H1 (cell line): Measurements from ENCODE around the gene ST6GALNAC3. TPM values are rescaled to one million over a fixed set of nuclear protein-coding genes. Genes with fewer than 3 reads are reported as not detected.

Source experiments
- CTCF ChIA-PET: fragments of 300-600 bp; sonication (Branson Sonifier 250); formaldehyde crosslinking; loops from one replicate; lab custom pipeline; 2021; ENCODE audit not compliant: partially characterized antibody; lab: Charles Lee
- POLR2A ChIA-PET: fragments of 300-600 bp; sonication (Branson Sonifier 250); formaldehyde crosslinking; loops from one replicate; lab custom pipeline; 2021; ENCODE audit warnings: inconsistent platforms; ENCODE audit not compliant: partially characterized antibody; lab: Charles Lee
- DNase-seq, 2 experiments: peaks; one replicate each; pipeline versions ENCODE4 v3.0.0 to v3.0.0-alpha.2; 2010 to 2022; ENCODE audit warnings: low spot score in 2 of 2, low read depth in 1 of 2, mixed read lengths in 1 of 2
- FAIRE-seq: peaks from 2 replicates; lab custom pipeline; 2011; peaks lifted over from hg19 to GRCh38; lab: Jason Lieb, UNC
- H2AFZ ChIP-seq: 2 replicates; pipeline ENCODE4 v1.8.1; 2012; ENCODE audit warnings: low read length, inconsistent platforms
- H2AK5ac ChIP-seq: 2 replicates; pipeline ENCODE4 v1.6.1; 2013; ENCODE audit warnings: low read depth, low read length
- H2BK120ac ChIP-seq: replicated peaks from 2 replicates; pipeline ENCODE3; 2013; ENCODE audit warnings: low read depth, low read length, inconsistent platforms
- H2BK12ac ChIP-seq: 2 replicates; pipeline ENCODE4 v1.6.1; 2013; ENCODE audit warnings: low read depth, low read length
- H2BK15ac ChIP-seq: 2 replicates; pipeline ENCODE4 v1.6.1; 2013; ENCODE audit warnings: low read length
- H2BK20ac ChIP-seq: 2 replicates; pipeline ENCODE4 v1.6.1; 2013; ENCODE audit warnings: low read length
- H2BK5ac ChIP-seq: 2 replicates; pipeline ENCODE4 v1.6.1; 2013; ENCODE audit warnings: low read depth, low read length
- H3K14ac ChIP-seq: 2 replicates; pipeline ENCODE4 v1.6.1; 2013; ENCODE audit warnings: inconsistent platforms; ENCODE audit not compliant: insufficient read length
- H3K18ac ChIP-seq: 2 replicates; pipeline ENCODE4 v1.6.1; 2013; ENCODE audit warnings: low read length; ENCODE audit errors: extremely low read depth
- H3K23ac ChIP-seq: 2 replicates; pipeline ENCODE4 v1.6.1; 2013; ENCODE audit warnings: inconsistent platforms; ENCODE audit not compliant: insufficient read length
- H3K23me2 ChIP-seq: 2 replicates; pipeline ENCODE4 v1.6.1; 2013; ENCODE audit warnings: low read depth, low read length
- H3K27ac ChIP-seq: 2 replicates; pipeline ENCODE4 v1.6.1; 2011; ENCODE audit warnings: low read depth, low read length, inconsistent platforms
- H3K27me3 ChIP-seq, 4 experiments: replicated peaks in 1 of 4; 1 replicate in 1 of 4; 2 replicates in 3 of 4; pipeline versions ENCODE4 v1.6.1 to v1.8.1; 2011 to 2013; ENCODE audit warnings: low read length in 3 of 4, mild to moderate bottlenecking in 3 of 4, inconsistent platforms in 2 of 4, mixed read lengths in 2 of 4, moderate library complexity in 1 of 4; ENCODE audit not compliant: control insufficient read depth in 3 of 4, insufficient read depth in 3 of 4; ENCODE audit errors: extremely low read depth in 1 of 4
- H3K36me3 ChIP-seq, 4 experiments: 2 replicates each; pipeline versions ENCODE4 v1.6.1 to v1.8.1; 2011 to 2013; ENCODE audit warnings: mild to moderate bottlenecking in 4 of 4, low read length in 3 of 4, moderate library complexity in 2 of 4, control low read depth in 1 of 4, inconsistent platforms in 1 of 4; ENCODE audit not compliant: insufficient read depth in 4 of 4, control insufficient read depth in 2 of 4
- H3K4ac ChIP-seq: replicated peaks from 2 replicates; pipeline ENCODE3; 2013; ENCODE audit warnings: low read length, low read depth, mixed read lengths, inconsistent platforms; ENCODE audit not compliant: insufficient read length
- H3K4me1 ChIP-seq, 4 experiments: replicated peaks in 1 of 4; 1 replicate in 1 of 4; 2 replicates in 3 of 4; pipeline versions ENCODE4 v1.6.1 to v1.8.1; 2011 to 2013; ENCODE audit warnings: low read length in 3 of 4, inconsistent platforms in 2 of 4, mixed read lengths in 1 of 4; ENCODE audit not compliant: insufficient read depth in 4 of 4, control insufficient read depth in 3 of 4
- H3K4me2 ChIP-seq, 2 experiments: 2 replicates each; pipeline versions ENCODE4 v1.6.1 to v1.8.1; 2011 to 2013; ENCODE audit warnings: low read depth in 2 of 2, low read length in 2 of 2, control low read depth in 1 of 2, inconsistent platforms in 1 of 2, mild to moderate bottlenecking in 1 of 2; ENCODE audit not compliant: insufficient read depth in 1 of 2
- H3K4me3 ChIP-seq, 4 experiments: fragments of 200-600, 300-600 bp in 1 of 4; sonication (generic), shearing (Covaris generic), sonication (Bioruptor Twin) in 1 of 4; 2 replicates each; pipeline versions ENCODE4 v1.5.1 to v1.8.1; 2011 to 2016; ENCODE audit warnings: low read length in 4 of 4, low read depth in 3 of 4, control low read depth in 2 of 4, inconsistent platforms in 2 of 4, mild to moderate bottlenecking in 2 of 4, mixed read lengths in 1 of 4, moderate library complexity in 1 of 4; ENCODE audit not compliant: insufficient read depth in 2 of 4; ENCODE audit errors: extremely low read depth in 1 of 4
- H3K56ac ChIP-seq: replicated peaks from 2 replicates; pipeline ENCODE3; 2013; ENCODE audit warnings: low read depth, mild to moderate bottlenecking, mixed read lengths, low read length, inconsistent platforms; ENCODE audit not compliant: insufficient read length
- H3K79me1 ChIP-seq: 2 replicates; pipeline ENCODE4 v1.6.1; 2013; ENCODE audit warnings: low read depth, low read length, control low read depth
- H3K79me2 ChIP-seq, 2 experiments: 2 replicates each; pipeline versions ENCODE4 v1.6.1 to v1.8.1; 2012 to 2013; ENCODE audit warnings: low read length in 2 of 2, mild to moderate bottlenecking in 2 of 2, inconsistent platforms in 1 of 2; ENCODE audit not compliant: insufficient read depth in 2 of 2, control insufficient read depth in 1 of 2
- H3K9ac ChIP-seq, 4 experiments: replicated peaks in 1 of 4; 1 replicate in 1 of 4; 2 replicates in 3 of 4; pipeline versions ENCODE4 v1.6.1 to v1.8.1; 2011 to 2013; ENCODE audit warnings: low read depth in 3 of 4, low read length in 3 of 4, control low read depth in 2 of 4, mild to moderate bottlenecking in 2 of 4, moderate library complexity in 2 of 4, inconsistent platforms in 1 of 4; ENCODE audit errors: extremely low read depth in 1 of 4
- H3K9me3 ChIP-seq, 2 experiments: 2 replicates each; pipeline versions ENCODE4 v1.6.1 to v1.8.1; 2012 to 2013; ENCODE audit warnings: mild to moderate bottlenecking in 2 of 2, moderate library complexity in 2 of 2, control low read depth in 1 of 2, inconsistent platforms in 1 of 2, low read depth in 1 of 2, low read length in 1 of 2, mixed read lengths in 1 of 2; ENCODE audit not compliant: insufficient read depth in 2 of 2
- H4K20me1 ChIP-seq, 2 experiments: replicated peaks in 1 of 2; 2 replicates each; pipeline versions ENCODE3 to v1.8.1; 2011 to 2013; ENCODE audit warnings: inconsistent platforms in 2 of 2, low read length in 2 of 2, mild to moderate bottlenecking in 1 of 2; ENCODE audit not compliant: insufficient read depth in 2 of 2, control insufficient read depth in 1 of 2
- H4K5ac ChIP-seq: 2 replicates; pipeline ENCODE4 v1.6.1; 2013; ENCODE audit warnings: low read length, low read depth, mixed read lengths, inconsistent platforms; ENCODE audit not compliant: insufficient read length
- H4K8ac ChIP-seq: 2 replicates; pipeline ENCODE4 v1.8.0; 2013; ENCODE audit warnings: mild to moderate bottlenecking, moderate library complexity, low read length, inconsistent platforms; ENCODE audit not compliant: insufficient read depth; ENCODE audit errors: extremely low read depth
- H4K91ac ChIP-seq: replicated peaks from 2 replicates; pipeline ENCODE3; 2013; ENCODE audit warnings: low read length, mixed read lengths, inconsistent platforms; ENCODE audit not compliant: insufficient read length
- ATF2 ChIP-seq: IDR thresholded peaks from 2 replicates; pipeline ENCODE4 v1.6.1; 2012; ENCODE audit warnings: low read length, inconsistent platforms
- CBX5 ChIP-seq: fragments of 300-800, 300-1000 bp; sonication (generic); IDR thresholded peaks from 2 replicates; pipeline ENCODE4 v1.7.1; 2016; ENCODE audit warnings: antibody characterized with exemption, low read length, low read depth
- CEBPB ChIP-seq: IDR thresholded peaks from 2 replicates; pipeline ENCODE4 v1.6.1; 2012; ENCODE audit warnings: low read depth, low read length
- EP300 ChIP-seq, 2 experiments: IDR thresholded peaks; 1 replicate in 1 of 2; 2 replicates in 1 of 2; pipeline ENCODE4 v1.6.1; 2011 to 2012; ENCODE audit warnings: low read depth in 2 of 2, low read length in 2 of 2, mild to moderate bottlenecking in 2 of 2, borderline replicate concordance in 1 of 2, inconsistent platforms in 1 of 2, moderate library complexity in 1 of 2
- POLR2A ChIP-seq, 2 experiments: IDR thresholded peaks; 1 replicate in 1 of 2; 2 replicates in 1 of 2; pipeline ENCODE4 v1.6.1; 2011; ENCODE audit warnings: low read depth in 2 of 2, low read length in 2 of 2, mild to moderate bottlenecking in 2 of 2; ENCODE audit errors: control extremely low read depth in 1 of 2
- TEAD4 ChIP-seq: IDR thresholded peaks from 2 replicates; pipeline ENCODE4 v1.6.1; 2012; ENCODE audit warnings: low read depth, low read length, inconsistent platforms, mixed read lengths
- whole genome bisulfite sequencing, 2 experiments: shearing (Covaris generic) in 1 of 2; methylation state at CpG; one replicate each; pipeline versions ENCODE4 v1.1.6 to v1.1.7; 2013 to 2015; ENCODE audit warnings: low lambda C conversion rate in 2 of 2, mixed read lengths in 2 of 2, inconsistent platforms in 1 of 2, low coverage in 1 of 2, missing lambda C conversion rate in 1 of 2; ENCODE audit not compliant: insufficient replicate concordance in 2 of 2, insufficient coverage in 1 of 2, insufficient read length in 1 of 2; ENCODE audit errors: extremely low coverage in 1 of 2, missing lambda C conversion rate in 1 of 2; 5-methylcytosine and 5-hydroxymethylcytosine counted together
- polyA plus RNA-seq, 7 experiments: library from polyadenylated mRNA; depleted of rRNA in 3 of 7; stranded (reverse) in 5 of 7; unstranded in 2 of 7; fragments of >200 nt in 5 of 7; fragments of 200-250 nt in 2 of 7; gene quantifications; 1 replicate in 5 of 7; 2 replicates in 1 of 7; 4 replicates in 1 of 7; pipeline versions ENCODE4 v1.2.1 to v1.2.3, GENCODE V29; 2011 to 2013; ENCODE audit warnings: missing spikeins in 2 of 7, mixed read lengths in 2 of 7
- total RNA-seq: library from RNA; stranded (reverse); fragmentation: NEBNext Ultra II Directional; extraction: Animal tissue kit (Norgen Biotek cat#: 25700); gene quantifications from 2 replicates; pipeline ENCODE4 v1.2.1, GENCODE V29; 2021

ST6GALNAC3 gene
- total and polyA plus RNA-seq, 2 of the 8 experiments (the other 6 are each of a cell fraction or from before 2014, with no cell fraction given): 4.9 to 19.0 TPM

GRCh38 chr1:76679534-76680152 is 605.1 kb downstream of the ST6GALNAC3 start:
- H3K23me2 ChIP-seq: no peaks in the 10 kb centered on the region
- H3K27me3 ChIP-seq: no peaks in the 10 kb centered on the region; a peak in 1 of 7 replicates
- H3K9me3 ChIP-seq: no peaks in the 10 kb centered on the region
- H3K4ac ChIP-seq: no peak overlapping the region
- no peak for DNase-seq
- H3K36me3 ChIP-seq: no peaks in the 10 kb centered on the region
- no peak overlapping the region for H2BK120ac ChIP-seq
- H3K18ac ChIP-seq: no peak overlapping the region
- H3K79me1 ChIP-seq: no peaks in the 10 kb centered on the region
- no peaks in the 10 kb centered on the region; a peak in 1 of 7 replicates for H3K4me1 ChIP-seq
- no peak for FAIRE-seq
- H2AFZ ChIP-seq: no peak overlapping the region
- no peak overlapping the region for H2BK5ac ChIP-seq
- no peak overlapping the region for H3K27ac ChIP-seq
- H3K4me2 ChIP-seq: no peak overlapping the region
- POLR2A ChIA-PET: no interaction called here
- H3K79me2 ChIP-seq: no peaks in the 10 kb centered on the region
- no peak overlapping the region for H4K5ac ChIP-seq
- no peak overlapping the region for H3K56ac ChIP-seq
- no peak overlapping the region for H3K23ac ChIP-seq
- no peak overlapping the region for H2BK15ac ChIP-seq
- no peak overlapping the region for H3K14ac ChIP-seq
- H2AK5ac ChIP-seq: no peak overlapping the region
- CTCF ChIA-PET: no interaction called here
- no peak overlapping the region for H3K4me3 ChIP-seq
- H2BK20ac ChIP-seq: no peak overlapping the region
- H2BK12ac ChIP-seq: no peak overlapping the region
- 95% methylated on average over 8 of the region's 8 CpGs; no CpG with 5 or more reads in 1 of the 2 experiments for WGBS, 2 experiments
- H4K8ac ChIP-seq: no peak overlapping the region
- no peak overlapping the region for H4K91ac ChIP-seq
- H4K20me1 ChIP-seq: no peaks in the 10 kb centered on the region
- TF ChIP-seq ATF2: no peak
- no peak for TF ChIP-seq TEAD4
- TF ChIP-seq POLR2A (IDR thresholded peaks at IDR 0.05; ENCODE audit: control extremely low read depth in 1 of 2, low read depth in 2 of 2, low read length in 2 of 2): no peak
- TF ChIP-seq EP300 (IDR thresholded peaks at IDR 0.05; ENCODE audit: borderline replicate concordance in 1 of 2, low read depth in 2 of 2, low read length in 2 of 2): no peak
- TF ChIP-seq CEBPB: no peak
- no peak for TF ChIP-seq CBX5
- H3K9ac ChIP-seq: no peak overlapping the region
